HCT116 (cell line): ENCODE measurements around the gene CMC2. TPM values are rescaled to one million over a fixed set of nuclear protein-coding genes. Genes with fewer than 3 reads are reported as not detected.

Source experiments
- ATAC-seq: fragments of 200-7000 bp; cut with Tn5 transposase; 2 replicates; pipeline ENCODE4 v1.9.1; 2020; ENCODE audit warnings: mild to moderate bottlenecking, moderate library complexity
- BruUV-seq: library from RNA; stranded (reverse); fragments of 400-500 nt; replicated peaks from 2 replicates; lab custom pipeline; 2021; lab: Mats Ljungman, UMichigan
- CTCF ChIA-PET: fragments of 300-600 bp; sonication (Branson Sonifier 250); formaldehyde crosslinking; loops from one replicate; lab custom pipeline; 2021; ENCODE audit warnings: antibody characterized with exemption; lab: Charles Lee
- POLR2A ChIA-PET: fragments of 300-600, 350-600 bp; sonication (Branson Sonifier 250); formaldehyde crosslinking; loops from one replicate; lab custom pipeline; 2021; ENCODE audit warnings: antibody characterized with exemption; lab: Charles Lee
- RAD21 ChIA-PET, 2 experiments: fragments of 300-600 bp; sonication (Branson Sonifier 250); formaldehyde crosslinking; loops; one replicate each; lab custom pipeline; 2023; ENCODE audit warnings: low total read pairs in 2 of 2; ENCODE audit not compliant: uncharacterized antibody in 2 of 2, unreplicated experiment in 2 of 2, low non-redundant PET in 1 of 2; lab: Charles Lee
- DNase-seq: peaks from one replicate; pipeline ENCODE4 v3.0.0-alpha.2; 2010; ENCODE audit warnings: low read depth, low spot score
- H2AFZ ChIP-seq: fragments of 200-600 bp; shearing (Covaris generic), sonication (generic); 2 replicates; pipeline ENCODE4 v1.6.1; 2017; ENCODE audit warnings: low read depth, mixed run types, mixed read lengths, antibody characterized with exemption, low read length; ENCODE audit not compliant: poor library complexity, severe bottlenecking
- H3K27ac ChIP-seq: 2 replicates; pipeline ENCODE4 v1.5.1; 2012; ENCODE audit warnings: low read depth, low read length
- H3K27me3 ChIP-seq: fragments of 200-600 bp; sonication (generic); 2 replicates; pipeline ENCODE4 v1.6.1; 2016; ENCODE audit warnings: mixed run types, low read length, mixed read lengths; ENCODE audit not compliant: insufficient read depth
- H3K36me3 ChIP-seq, 2 experiments: fragments of 200-500 bp in 1 of 2; fragments of 200-600 bp in 1 of 2; sonication (Bioruptor generic) in 1 of 2; sonication (generic) in 1 of 2; 2 replicates each; pipeline versions ENCODE4 v1.5.1 to v1.6.1; 2014 to 2016; ENCODE audit warnings: low read length in 2 of 2, inconsistent platforms in 1 of 2, mixed read lengths in 1 of 2, mixed run types in 1 of 2; ENCODE audit not compliant: insufficient read depth in 2 of 2, control insufficient read depth in 1 of 2
- H3K4me1 ChIP-seq, 2 experiments: fragments of 200-600 bp in 1 of 2; sonication (generic) in 1 of 2; 2 replicates each; pipeline versions ENCODE4 v1.5.1 to v1.6.1; 2012 to 2017; ENCODE audit warnings: low read length in 2 of 2, inconsistent platforms in 1 of 2, mild to moderate bottlenecking in 1 of 2, mixed read lengths in 1 of 2, mixed run types in 1 of 2, moderate library complexity in 1 of 2; ENCODE audit not compliant: insufficient read depth in 2 of 2, control insufficient read depth in 1 of 2
- H3K4me2 ChIP-seq: fragments of 200-600 bp; sonication (generic); 2 replicates; pipeline ENCODE4 v1.6.1; 2017; ENCODE audit warnings: mixed run types, low read length, mixed read lengths
- H3K4me3 ChIP-seq, 2 experiments: fragments of 200-600 bp in 1 of 2; sonication (generic) in 1 of 2; replicated peaks in 1 of 2; 2 replicates each; pipeline ENCODE4 v1.5.1; 2011 to 2016; ENCODE audit warnings: low read length in 2 of 2, control low read depth in 1 of 2, low read depth in 1 of 2, mild to moderate bottlenecking in 1 of 2, mixed read lengths in 1 of 2, mixed run types in 1 of 2
- H3K79me2 ChIP-seq: fragments of 200-600 bp; sonication (generic); 2 replicates; pipeline ENCODE4 v1.6.1; 2017; ENCODE audit warnings: mild to moderate bottlenecking, mixed run types, low read length, moderate library complexity, mixed read lengths; ENCODE audit not compliant: insufficient read depth
- H3K9ac ChIP-seq: fragments of 200-600 bp; sonication (generic); 2 replicates; pipeline ENCODE4 v1.6.1; 2016; ENCODE audit warnings: low read length, mixed read lengths
- H3K9me2 ChIP-seq: fragments of 200-600 bp; sonication (generic), shearing (Covaris generic); 2 replicates; pipeline ENCODE4 v1.6.1; 2017; ENCODE audit warnings: mixed run types, mild to moderate bottlenecking, moderate library complexity; ENCODE audit not compliant: insufficient read depth
- H3K9me3 ChIP-seq, 2 experiments: fragments of 200-500 bp in 1 of 2; fragments of 200-600 bp in 1 of 2; sonication (Bioruptor generic) in 1 of 2; sonication (generic) in 1 of 2; 2 replicates each; pipeline ENCODE4 v1.6.1; 2014 to 2017; ENCODE audit warnings: low read length in 2 of 2, mixed read lengths in 2 of 2, inconsistent platforms in 1 of 2, low read depth in 1 of 2, mild to moderate bottlenecking in 1 of 2, mixed run types in 1 of 2, moderate library complexity in 1 of 2; ENCODE audit not compliant: control insufficient read depth in 1 of 2, insufficient read depth in 1 of 2
- H4K20me1 ChIP-seq: fragments of 200-600 bp; sonication (generic), shearing (Covaris generic); 2 replicates; pipeline ENCODE4 v1.6.1; 2017; ENCODE audit warnings: mixed run types, mild to moderate bottlenecking, moderate library complexity; ENCODE audit not compliant: insufficient read depth
- ELF1 ChIP-seq: IDR thresholded peaks from 2 replicates; pipeline ENCODE4 v1.6.1; 2012; ENCODE audit warnings: low read depth, borderline replicate concordance
- ZFX ChIP-seq: fragments of 450-650 bp; IDR thresholded peaks from 2 replicates; pipeline ENCODE4 v1.6.1; 2017
- intact Hi-C: fragments of 100-400 bp; cut with micrococcal nuclease; formaldehyde crosslinking; loops from 2 replicates; pipeline ENCODE4 v1.10.0; 2022
- total RNA-seq: library from RNA; stranded (reverse); gene quantifications from one replicate; pipeline ENCODE4 v1.2.1, GENCODE V29; 2021; ENCODE audit not compliant: unreplicated experiment
- TF ChIP-seq, protein P1 (sequence below): IDR thresholded peaks from 2 replicates; pipeline ENCODE4 v1.6.1; 2012; ENCODE audit warnings: low read depth

CMC2 gene
- total RNA-seq, 1 experiment from 2014 or later: 119 TPM

DNA sequence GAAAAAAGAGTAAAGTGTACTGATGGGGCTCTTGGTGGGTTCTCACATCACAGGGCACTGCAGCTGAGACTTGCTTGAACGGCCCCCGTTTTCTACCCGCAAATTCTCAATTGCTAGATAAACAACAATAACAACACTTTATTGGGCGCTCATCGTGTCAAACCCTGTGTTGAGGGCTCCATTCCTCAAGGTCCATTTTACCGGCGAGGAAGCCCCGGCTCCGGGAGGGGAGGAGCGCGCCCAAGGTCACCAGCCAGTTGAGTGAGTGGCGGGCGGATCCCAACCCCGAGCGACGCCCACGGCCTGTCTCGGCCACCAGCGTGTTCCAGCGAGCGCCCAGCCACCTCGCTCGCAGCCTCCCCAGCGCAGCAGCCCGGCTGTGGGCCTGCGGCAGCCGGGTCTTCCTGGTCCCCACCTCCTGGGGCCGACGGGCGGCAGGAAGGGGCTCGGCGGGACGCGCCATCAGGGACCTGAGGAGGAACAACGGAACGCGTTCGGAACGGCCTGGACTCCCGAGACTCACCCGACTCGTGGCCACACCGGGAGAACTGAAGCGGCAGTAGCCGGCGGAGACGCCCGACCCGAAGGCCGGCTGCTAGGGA is 373 bp downstream of the CMC2 start:
- ChIA-PET CTCF (interaction anchor here (0.9 to 1.1 kb wide), 4 partner anchors 12 to 199 kb away, joined by 3 to 11 read pairs (median 4); partner anchors contain the start of gene ATMIN), RAD21 (no interaction called here), POLR2A (interaction anchor here (0.9 to 1.4 kb wide), 4 partner anchors 13 to 27 kb away, joined by 3 to 4 read pairs (median 3); no protein-coding TSS in a partner anchor)
- peak overlapping the region; percentile 83 for H3K4me2 ChIP-seq
- H2AFZ ChIP-seq: no peak overlapping the region
- TF ChIP-seq, protein P1, sequence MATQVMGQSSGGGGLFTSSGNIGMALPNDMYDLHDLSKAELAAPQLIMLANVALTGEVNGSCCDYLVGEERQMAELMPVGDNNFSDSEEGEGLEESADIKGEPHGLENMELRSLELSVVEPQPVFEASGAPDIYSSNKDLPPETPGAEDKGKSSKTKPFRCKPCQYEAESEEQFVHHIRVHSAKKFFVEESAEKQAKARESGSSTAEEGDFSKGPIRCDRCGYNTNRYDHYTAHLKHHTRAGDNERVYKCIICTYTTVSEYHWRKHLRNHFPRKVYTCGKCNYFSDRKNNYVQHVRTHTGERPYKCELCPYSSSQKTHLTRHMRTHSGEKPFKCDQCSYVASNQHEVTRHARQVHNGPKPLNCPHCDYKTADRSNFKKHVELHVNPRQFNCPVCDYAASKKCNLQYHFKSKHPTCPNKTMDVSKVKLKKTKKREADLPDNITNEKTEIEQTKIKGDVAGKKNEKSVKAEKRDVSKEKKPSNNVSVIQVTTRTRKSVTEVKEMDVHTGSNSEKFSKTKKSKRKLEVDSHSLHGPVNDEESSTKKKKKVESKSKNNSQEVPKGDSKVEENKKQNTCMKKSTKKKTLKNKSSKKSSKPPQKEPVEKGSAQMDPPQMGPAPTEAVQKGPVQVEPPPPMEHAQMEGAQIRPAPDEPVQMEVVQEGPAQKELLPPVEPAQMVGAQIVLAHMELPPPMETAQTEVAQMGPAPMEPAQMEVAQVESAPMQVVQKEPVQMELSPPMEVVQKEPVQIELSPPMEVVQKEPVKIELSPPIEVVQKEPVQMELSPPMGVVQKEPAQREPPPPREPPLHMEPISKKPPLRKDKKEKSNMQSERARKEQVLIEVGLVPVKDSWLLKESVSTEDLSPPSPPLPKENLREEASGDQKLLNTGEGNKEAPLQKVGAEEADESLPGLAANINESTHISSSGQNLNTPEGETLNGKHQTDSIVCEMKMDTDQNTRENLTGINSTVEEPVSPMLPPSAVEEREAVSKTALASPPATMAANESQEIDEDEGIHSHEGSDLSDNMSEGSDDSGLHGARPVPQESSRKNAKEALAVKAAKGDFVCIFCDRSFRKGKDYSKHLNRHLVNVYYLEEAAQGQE: no peak
- TF ChIP-seq ELF1: no peak
- peak; percentile 57 for TF ChIP-seq ZFX
- peak; percentile 21 for DNase-seq
- peak; percentile 54 for ATAC-seq
- no peaks in the 10 kb centered on the region; a peak in 1 of 4 replicates for H3K36me3 ChIP-seq
- H3K27me3 ChIP-seq: no peaks in the 10 kb centered on the region
- peak overlapping the region; percentile 53 to 93 for H3K4me3 ChIP-seq
- peaks cover 94% of the 10 kb centered on the region for H3K79me2 ChIP-seq
- intact Hi-C loops: loop anchor here (5.0 to 10.0 kb wide), 2 partner anchors 136 to 188 kb away; no protein-coding TSS in a partner anchor
- H3K9me3 ChIP-seq: no peaks in the 10 kb centered on the region
- H3K27ac ChIP-seq: peak overlapping the region; percentile 97
- H3K4me1 ChIP-seq: peaks cover 16 to 26% of the 10 kb centered on the region in 2 experiments
- H4K20me1 ChIP-seq: peaks cover 22% of the 10 kb centered on the region; the same call in 1 of the 2 replicates
- BruUV-seq: no TSS peak
- no peaks in the 10 kb centered on the region for H3K9me2 ChIP-seq
- peak overlapping the region; percentile 95 for H3K9ac ChIP-seq
